ENCODE results near the gene OSBPL2. TPM values are rescaled to one million over a fixed set of nuclear protein-coding genes. Genes with fewer than 3 reads are reported as not detected.

Gene OSBPL2
- total and polyA plus RNA-seq, 9 of the 15 experiments (the other 6 are each of a cell fraction or from before 2014, with no cell fraction given): 2.5 to 25.6 (median 14.1) TPM

DNA sequence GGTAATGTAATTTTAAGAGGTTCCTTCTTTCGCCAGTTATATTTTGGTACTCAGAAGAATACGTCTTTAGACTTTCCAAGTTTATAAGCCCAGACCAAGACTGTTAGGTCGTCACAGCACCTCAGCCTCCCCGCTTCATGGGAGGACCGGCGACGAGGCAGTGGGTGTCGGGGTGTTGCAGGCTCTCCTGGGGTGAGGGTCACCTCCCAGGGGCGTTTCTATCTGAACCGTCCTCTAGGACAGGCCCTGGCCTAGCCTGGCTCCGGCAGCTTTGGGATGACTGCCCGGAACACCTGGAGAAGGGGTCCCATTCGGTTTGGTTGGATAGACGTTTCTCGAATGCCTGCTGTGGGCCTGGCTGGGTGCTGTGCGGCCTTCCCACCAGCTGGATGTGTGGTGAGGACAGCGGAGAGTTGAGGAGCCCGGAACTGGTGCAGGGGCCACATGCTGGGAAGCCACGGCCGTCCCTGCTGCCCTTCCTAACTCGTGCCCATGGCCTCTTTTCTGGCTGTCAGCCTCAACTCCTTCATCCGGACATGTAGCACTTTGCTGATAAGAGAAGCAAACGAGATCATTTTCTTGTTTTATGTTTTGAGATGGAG lies 1.1 kb downstream of the OSBPL2 start:
- no peak for DNase-seq (ENCODE audit: extremely low read depth in 1 of 4, low spot score in 3 of 4)
- Histone ChIP-seq H3K27me3 (ENCODE audit: control insufficient read depth in 2 of 2, insufficient read depth in 2 of 2, low read length in 2 of 2) (no peaks in the 10 kb centered on the region), H3K27ac (ENCODE audit: extremely low read depth, low read depth, low read length) (0 out of 3 replicates have a peak overlapping the region, but pooled peaks have one; percentile 62), H3K4me2 (ENCODE audit: insufficient read depth, low read length) (peak overlapping the region; percentile 84), H4K20me1 (replicated peaks; ENCODE audit: control insufficient read depth, insufficient read depth, low read length) (peaks cover 37% of the 10 kb centered on the region), H2AFZ (ENCODE audit: low read depth, low read length) (no peak overlapping the region), H3K79me2 (ENCODE audit: control insufficient read depth, insufficient read depth, low read length) (peaks cover 41% of the 10 kb centered on the region), H3K36me3 (ENCODE audit: control insufficient read depth, insufficient read depth, low read length) (peaks cover 14% of the 10 kb centered on the region; the same call in 2 of the 3 replicates), H3K9me3 (replicated peaks; ENCODE audit: control insufficient read depth, insufficient read depth, low read depth, low read length) (no peaks in the 10 kb centered on the region), H3K9ac (ENCODE audit: insufficient read depth in 1 of 2, low read depth in 2 of 2, low read length in 2 of 2) (peak overlapping the region; percentile 49 to 97), H3K4me1 (replicated peaks in 1 of 2; ENCODE audit: control insufficient read depth in 2 of 2, insufficient read depth in 2 of 2, low read length in 2 of 2) (peaks cover 12 to 59% of the 10 kb centered on the region in 2 experiments; a peak in 4 of 5 replicates), H3K4me3 (peak overlapping the region; percentile 68), H3K9me1 (ENCODE audit: control insufficient read depth, insufficient read depth, low read length) (peaks cover 11% of the 10 kb centered on the region)
- no peak for ATAC-seq
- intact Hi-C loops (cut with micrococcal nuclease) (loop anchor here (2.0 kb wide), 1 partner anchor 63 kb away; the partner anchor contains the start of gene ADRM1), in situ Hi-C loops (cut with MboI) (no loop called here)
- TSS peak; percentile 49 for BruUV-seq (replicated peaks)
- ChIA-PET CTCF (ENCODE audit: low intra/inter-chr PET ratio) (no interaction called here), POLR2A (interaction anchor here (0.7 to 1.1 kb wide), 2 partner anchors 15 to 69 kb away, joined by 3 read pairs; no protein-coding TSS in a partner anchor)
- peak; percentile 64 for FAIRE-seq
- WGBS (ENCODE audit: insufficient coverage, low coverage, missing lambda C conversion rate): 24% methylated on average over 22 of the region's 23 CpGs
- TF ChIP-seq, protein P1, sequence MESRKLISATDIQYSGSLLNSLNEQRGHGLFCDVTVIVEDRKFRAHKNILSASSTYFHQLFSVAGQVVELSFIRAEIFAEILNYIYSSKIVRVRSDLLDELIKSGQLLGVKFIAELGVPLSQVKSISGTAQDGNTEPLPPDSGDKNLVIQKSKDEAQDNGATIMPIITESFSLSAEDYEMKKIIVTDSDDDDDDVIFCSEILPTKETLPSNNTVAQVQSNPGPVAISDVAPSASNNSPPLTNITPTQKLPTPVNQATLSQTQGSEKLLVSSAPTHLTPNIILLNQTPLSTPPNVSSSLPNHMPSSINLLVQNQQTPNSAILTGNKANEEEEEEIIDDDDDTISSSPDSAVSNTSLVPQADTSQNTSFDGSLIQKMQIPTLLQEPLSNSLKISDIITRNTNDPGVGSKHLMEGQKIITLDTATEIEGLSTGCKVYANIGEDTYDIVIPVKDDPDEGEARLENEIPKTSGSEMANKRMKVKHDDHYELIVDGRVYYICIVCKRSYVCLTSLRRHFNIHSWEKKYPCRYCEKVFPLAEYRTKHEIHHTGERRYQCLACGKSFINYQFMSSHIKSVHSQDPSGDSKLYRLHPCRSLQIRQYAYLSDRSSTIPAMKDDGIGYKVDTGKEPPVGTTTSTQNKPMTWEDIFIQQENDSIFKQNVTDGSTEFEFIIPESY (CRISPR knock-in tag; IDR thresholded peaks at IDR 0.05): 0 out of 2 replicates have a peak, but pooled peaks have one; percentile 26
- TF ChIP-seq RBFOX2 (IDR thresholded peaks at IDR 0.05; ENCODE audit: low read depth, low read length) (peak; percentile 53), NONO (IDR thresholded peaks at IDR 0.05; ENCODE audit: low read depth in 2 of 2, low read length in 1 of 2) (no peak), GATA2 (CRISPR knock-in tag; IDR thresholded peaks at IDR 0.05) (no peak), SMAD2 (IDR thresholded peaks at IDR 0.05; ENCODE audit: low read depth, low read length) (no peak), KDM5B (IDR thresholded peaks at IDR 0.05; ENCODE audit: insufficient replicate concordance, low read depth, low read length) (peak; percentile 43), POLR2G (IDR thresholded peaks at IDR 0.05; ENCODE audit: low read depth, low read length) (0 out of 2 replicates have a peak, but pooled peaks have one; percentile 19), ZFX (CRISPR knock-in tag; IDR thresholded peaks at IDR 0.05) (peak; percentile 30), PML (IDR thresholded peaks at IDR 0.05; ENCODE audit: low read length) (no peak), RBM17 (IDR thresholded peaks at IDR 0.05; ENCODE audit: borderline replicate concordance, low read depth, low read length) (no peak)
- TF ChIP-seq, protein P2, sequence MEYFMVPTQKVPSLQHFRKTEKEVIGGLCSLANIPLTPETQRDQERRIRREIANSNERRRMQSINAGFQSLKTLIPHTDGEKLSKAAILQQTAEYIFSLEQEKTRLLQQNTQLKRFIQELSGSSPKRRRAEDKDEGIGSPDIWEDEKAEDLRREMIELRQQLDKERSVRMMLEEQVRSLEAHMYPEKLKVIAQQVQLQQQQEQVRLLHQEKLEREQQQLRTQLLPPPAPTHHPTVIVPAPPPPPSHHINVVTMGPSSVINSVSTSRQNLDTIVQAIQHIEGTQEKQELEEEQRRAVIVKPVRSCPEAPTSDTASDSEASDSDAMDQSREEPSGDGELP (CRISPR knock-in tag; IDR thresholded peaks at IDR 0.05; ENCODE audit: borderline replicate concordance): peak; percentile 53; the same call in 1 of the 2 replicates
- TF ChIP-seq, protein P3, sequence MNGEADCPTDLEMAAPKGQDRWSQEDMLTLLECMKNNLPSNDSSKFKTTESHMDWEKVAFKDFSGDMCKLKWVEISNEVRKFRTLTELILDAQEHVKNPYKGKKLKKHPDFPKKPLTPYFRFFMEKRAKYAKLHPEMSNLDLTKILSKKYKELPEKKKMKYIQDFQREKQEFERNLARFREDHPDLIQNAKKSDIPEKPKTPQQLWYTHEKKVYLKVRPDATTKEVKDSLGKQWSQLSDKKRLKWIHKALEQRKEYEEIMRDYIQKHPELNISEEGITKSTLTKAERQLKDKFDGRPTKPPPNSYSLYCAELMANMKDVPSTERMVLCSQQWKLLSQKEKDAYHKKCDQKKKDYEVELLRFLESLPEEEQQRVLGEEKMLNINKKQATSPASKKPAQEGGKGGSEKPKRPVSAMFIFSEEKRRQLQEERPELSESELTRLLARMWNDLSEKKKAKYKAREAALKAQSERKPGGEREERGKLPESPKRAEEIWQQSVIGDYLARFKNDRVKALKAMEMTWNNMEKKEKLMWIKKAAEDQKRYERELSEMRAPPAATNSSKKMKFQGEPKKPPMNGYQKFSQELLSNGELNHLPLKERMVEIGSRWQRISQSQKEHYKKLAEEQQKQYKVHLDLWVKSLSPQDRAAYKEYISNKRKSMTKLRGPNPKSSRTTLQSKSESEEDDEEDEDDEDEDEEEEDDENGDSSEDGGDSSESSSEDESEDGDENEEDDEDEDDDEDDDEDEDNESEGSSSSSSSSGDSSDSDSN (IDR thresholded peaks at IDR 0.05; ENCODE audit: borderline replicate concordance in 1 of 2, low read depth in 2 of 2, low read length in 2 of 2): peak in 1 of 2 experiments; percentile 26; a peak in 1 of 4 replicates
- TF ChIP-seq, protein P4, sequence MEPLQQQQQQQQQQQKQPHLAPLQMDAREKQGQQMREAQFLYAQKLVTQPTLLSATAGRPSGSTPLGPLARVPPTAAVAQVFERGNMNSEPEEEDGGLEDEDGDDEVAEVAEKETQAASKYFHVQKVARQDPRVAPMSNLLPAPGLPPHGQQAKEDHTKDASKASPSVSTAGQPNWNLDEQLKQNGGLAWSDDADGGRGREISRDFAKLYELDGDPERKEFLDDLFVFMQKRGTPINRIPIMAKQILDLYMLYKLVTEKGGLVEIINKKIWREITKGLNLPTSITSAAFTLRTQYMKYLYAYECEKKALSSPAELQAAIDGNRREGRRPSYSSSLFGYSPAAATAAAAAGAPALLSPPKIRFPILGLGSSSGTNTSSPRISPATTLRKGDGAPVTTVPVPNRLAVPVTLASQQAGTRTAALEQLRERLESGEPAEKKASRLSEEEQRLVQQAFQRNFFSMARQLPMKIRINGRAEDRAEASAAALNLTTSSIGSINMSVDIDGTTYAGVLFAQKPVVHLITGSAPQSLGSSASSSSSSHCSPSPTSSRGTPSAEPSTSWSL (CRISPR knock-in tag; IDR thresholded peaks at IDR 0.05; ENCODE audit: borderline replicate concordance): no peak

All from K562 (cell line).